ENCODE results near the gene RNF141. TPM values are rescaled to one million over a fixed set of nuclear protein-coding genes. Genes with fewer than 3 reads are reported as not detected.

RNF141 gene
- total RNA-seq, 1 experiment from 2014 or later, result 23.2 TPM

DNA sequence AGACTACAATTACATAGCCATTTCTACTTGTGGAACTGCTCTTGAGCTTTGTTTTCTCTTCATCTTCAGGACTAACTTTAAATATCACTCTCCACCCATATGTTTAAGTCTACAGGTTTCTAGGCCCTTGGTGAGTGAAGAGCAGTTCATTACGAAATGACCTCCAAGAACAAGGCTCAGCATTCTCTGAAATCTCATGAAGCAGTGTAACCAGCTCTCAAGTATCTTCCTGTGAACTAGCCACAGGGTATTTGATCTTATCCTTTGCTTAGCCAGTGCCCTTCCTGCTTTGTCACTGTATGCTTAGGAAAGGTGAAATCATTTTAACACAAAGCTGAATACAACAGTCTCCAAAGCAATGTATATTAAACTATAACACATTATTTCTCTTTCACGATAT is 47.9 kb upstream of the RNF141 start:
- H3K4me1 Mint-ChIP-seq, result peaks cover 4% of the 10 kb centered on the region; the same call in 1 of the 2 replicates
- ATAC-seq, result no peak
- ChIA-PET POLR2A (no interaction called here), CTCF (interaction anchor here (0.9 kb wide), 1 partner anchor 48 kb away, joined by 3 read pairs; the partner anchor contains the start of gene RNF141)
- H3K9me3 Mint-ChIP-seq, result no peaks in the 10 kb centered on the region
- TF ChIP-seq ELF4 (CRISPR knock-in tag; IDR thresholded peaks at IDR 0.05; ENCODE audit: low read depth), result no peak
- TF ChIP-seq NR3C1 (CRISPR knock-in tag; conservative IDR thresholded peaks at IDR 0.05; ENCODE audit: low read depth), result no peak
- TF ChIP-seq, protein P1, sequence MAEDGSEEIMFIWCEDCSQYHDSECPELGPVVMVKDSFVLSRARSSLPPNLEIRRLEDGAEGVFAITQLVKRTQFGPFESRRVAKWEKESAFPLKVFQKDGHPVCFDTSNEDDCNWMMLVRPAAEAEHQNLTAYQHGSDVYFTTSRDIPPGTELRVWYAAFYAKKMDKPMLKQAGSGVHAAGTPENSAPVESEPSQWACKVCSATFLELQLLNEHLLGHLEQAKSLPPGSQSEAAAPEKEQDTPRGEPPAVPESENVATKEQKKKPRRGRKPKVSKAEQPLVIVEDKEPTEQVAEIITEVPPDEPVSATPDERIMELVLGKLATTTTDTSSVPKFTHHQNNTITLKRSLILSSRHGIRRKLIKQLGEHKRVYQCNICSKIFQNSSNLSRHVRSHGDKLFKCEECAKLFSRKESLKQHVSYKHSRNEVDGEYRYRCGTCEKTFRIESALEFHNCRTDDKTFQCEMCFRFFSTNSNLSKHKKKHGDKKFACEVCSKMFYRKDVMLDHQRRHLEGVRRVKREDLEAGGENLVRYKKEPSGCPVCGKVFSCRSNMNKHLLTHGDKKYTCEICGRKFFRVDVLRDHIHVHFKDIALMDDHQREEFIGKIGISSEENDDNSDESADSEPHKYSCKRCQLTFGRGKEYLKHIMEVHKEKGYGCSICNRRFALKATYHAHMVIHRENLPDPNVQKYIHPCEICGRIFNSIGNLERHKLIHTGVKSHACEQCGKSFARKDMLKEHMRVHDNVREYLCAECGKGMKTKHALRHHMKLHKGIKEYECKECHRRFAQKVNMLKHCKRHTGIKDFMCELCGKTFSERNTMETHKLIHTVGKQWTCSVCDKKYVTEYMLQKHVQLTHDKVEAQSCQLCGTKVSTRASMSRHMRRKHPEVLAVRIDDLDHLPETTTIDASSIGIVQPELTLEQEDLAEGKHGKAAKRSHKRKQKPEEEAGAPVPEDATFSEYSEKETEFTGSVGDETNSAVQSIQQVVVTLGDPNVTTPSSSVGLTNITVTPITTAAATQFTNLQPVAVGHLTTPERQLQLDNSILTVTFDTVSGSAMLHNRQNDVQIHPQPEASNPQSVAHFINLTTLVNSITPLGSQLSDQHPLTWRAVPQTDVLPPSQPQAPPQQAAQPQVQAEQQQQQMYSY (CRISPR knock-in tag; IDR thresholded peaks at IDR 0.05), result no peak
- TF ChIP-seq, protein P2, sequence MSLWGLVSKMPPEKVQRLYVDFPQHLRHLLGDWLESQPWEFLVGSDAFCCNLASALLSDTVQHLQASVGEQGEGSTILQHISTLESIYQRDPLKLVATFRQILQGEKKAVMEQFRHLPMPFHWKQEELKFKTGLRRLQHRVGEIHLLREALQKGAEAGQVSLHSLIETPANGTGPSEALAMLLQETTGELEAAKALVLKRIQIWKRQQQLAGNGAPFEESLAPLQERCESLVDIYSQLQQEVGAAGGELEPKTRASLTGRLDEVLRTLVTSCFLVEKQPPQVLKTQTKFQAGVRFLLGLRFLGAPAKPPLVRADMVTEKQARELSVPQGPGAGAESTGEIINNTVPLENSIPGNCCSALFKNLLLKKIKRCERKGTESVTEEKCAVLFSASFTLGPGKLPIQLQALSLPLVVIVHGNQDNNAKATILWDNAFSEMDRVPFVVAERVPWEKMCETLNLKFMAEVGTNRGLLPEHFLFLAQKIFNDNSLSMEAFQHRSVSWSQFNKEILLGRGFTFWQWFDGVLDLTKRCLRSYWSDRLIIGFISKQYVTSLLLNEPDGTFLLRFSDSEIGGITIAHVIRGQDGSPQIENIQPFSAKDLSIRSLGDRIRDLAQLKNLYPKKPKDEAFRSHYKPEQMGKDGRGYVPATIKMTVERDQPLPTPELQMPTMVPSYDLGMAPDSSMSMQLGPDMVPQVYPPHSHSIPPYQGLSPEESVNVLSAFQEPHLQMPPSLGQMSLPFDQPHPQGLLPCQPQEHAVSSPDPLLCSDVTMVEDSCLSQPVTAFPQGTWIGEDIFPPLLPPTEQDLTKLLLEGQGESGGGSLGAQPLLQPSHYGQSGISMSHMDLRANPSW (CRISPR knock-in tag; conservative IDR thresholded peaks at IDR 0.05; ENCODE audit: low read depth), result no peak
- TF ChIP-seq MXD4 (CRISPR knock-in tag; IDR thresholded peaks at IDR 0.05; ENCODE audit: borderline replicate concordance), result no peak
- TF ChIP-seq, protein P3, sequence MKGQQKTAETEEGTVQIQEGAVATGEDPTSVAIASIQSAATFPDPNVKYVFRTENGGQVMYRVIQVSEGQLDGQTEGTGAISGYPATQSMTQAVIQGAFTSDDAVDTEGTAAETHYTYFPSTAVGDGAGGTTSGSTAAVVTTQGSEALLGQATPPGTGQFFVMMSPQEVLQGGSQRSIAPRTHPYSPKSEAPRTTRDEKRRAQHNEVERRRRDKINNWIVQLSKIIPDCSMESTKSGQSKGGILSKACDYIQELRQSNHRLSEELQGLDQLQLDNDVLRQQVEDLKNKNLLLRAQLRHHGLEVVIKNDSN (CRISPR knock-in tag; IDR thresholded peaks at IDR 0.05), result no peak
- no peak for TF ChIP-seq RELA (CRISPR knock-in tag; IDR thresholded peaks at IDR 0.05; ENCODE audit: borderline replicate concordance)
- TF ChIP-seq, protein P4, sequence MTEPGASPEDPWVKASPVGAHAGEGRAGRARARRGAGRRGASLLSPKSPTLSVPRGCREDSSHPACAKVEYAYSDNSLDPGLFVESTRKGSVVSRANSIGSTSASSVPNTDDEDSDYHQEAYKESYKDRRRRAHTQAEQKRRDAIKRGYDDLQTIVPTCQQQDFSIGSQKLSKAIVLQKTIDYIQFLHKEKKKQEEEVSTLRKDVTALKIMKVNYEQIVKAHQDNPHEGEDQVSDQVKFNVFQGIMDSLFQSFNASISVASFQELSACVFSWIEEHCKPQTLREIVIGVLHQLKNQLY (CRISPR knock-in tag; IDR thresholded peaks at IDR 0.05), result no peak
- H3K27ac Mint-ChIP-seq, result no peak overlapping the region
- no peaks in the 10 kb centered on the region for H3K36me3 Mint-ChIP-seq
- H3K27me3 Mint-ChIP-seq (ENCODE audit: low read depth), result no peaks in the 10 kb centered on the region
- DNase-seq (ENCODE audit: low spot score), result no peak
- no peak overlapping the region for H3K4me3 Mint-ChIP-seq

DNA sequence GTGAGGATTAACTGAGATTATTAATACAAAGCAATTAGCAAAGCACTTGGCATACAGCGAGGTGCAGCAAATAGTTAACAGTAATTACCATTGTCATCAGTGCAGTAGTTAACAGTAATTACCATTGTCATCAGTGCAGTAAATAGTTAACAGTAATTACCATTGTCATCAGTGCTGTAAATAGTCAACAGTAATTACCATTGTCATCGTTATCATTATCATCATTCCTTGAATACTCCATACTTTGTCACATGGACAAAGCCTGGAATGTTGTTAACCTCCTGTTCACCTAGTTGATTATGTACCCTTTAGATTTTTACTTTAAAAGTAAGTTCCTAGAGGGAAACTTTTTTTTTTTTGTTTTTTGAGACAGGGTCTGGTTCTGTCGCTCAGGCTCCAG is 47.0 kb upstream of the RNF141 start:
- no peak for ATAC-seq
- ChIA-PET POLR2A (no interaction called here), CTCF (interaction anchor here (0.9 kb wide), 1 partner anchor 47 kb away, joined by 3 read pairs; the partner anchor contains the start of gene RNF141)
- Mint-ChIP-seq H3K9me3 (no peaks in the 10 kb centered on the region), H3K27ac (no peak overlapping the region), H3K36me3 (no peaks in the 10 kb centered on the region), H3K27me3 (ENCODE audit: low read depth) (no peaks in the 10 kb centered on the region), H3K4me1 (peaks cover 4% of the 10 kb centered on the region; the same call in 1 of the 2 replicates), H3K4me3 (no peak overlapping the region)
- TF ChIP-seq SMAD3 (CRISPR knock-in tag; IDR thresholded peaks at IDR 0.05; ENCODE audit: borderline replicate concordance) (no peak), NR3C1 (CRISPR knock-in tag; conservative IDR thresholded peaks at IDR 0.05; ENCODE audit: low read depth) (no peak)
- DNase-seq (ENCODE audit: low spot score), result no peak

DNA sequence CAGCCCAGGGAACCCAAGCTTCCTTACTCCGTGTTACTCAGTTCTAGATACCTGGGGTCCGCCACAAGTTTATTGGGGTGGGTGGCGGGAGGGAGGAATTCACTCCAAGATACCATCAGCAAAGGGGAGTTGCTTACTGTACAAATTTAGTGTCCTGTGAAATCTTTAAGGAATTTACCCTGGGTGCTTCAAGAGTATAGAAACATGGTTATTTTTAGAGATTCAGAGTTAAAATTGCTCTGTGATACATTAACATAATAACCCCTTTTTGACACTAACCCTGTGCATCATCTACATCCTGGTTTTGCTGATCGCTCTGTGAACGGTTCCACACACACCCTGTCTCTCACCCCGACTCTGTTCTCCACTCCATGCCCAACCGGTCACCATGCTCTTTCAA is 46.4 kb upstream of the RNF141 start:
- DNase-seq (ENCODE audit: low spot score) (no peak), ATAC-seq (no peak)
- Mint-ChIP-seq H3K9me3 (no peaks in the 10 kb centered on the region), H3K27me3 (ENCODE audit: low read depth) (no peaks in the 10 kb centered on the region), H3K4me3 (no peak overlapping the region), H3K27ac (no peak overlapping the region), H3K36me3 (no peaks in the 10 kb centered on the region), H3K4me1 (peaks cover 4% of the 10 kb centered on the region; the same call in 1 of the 2 replicates)
- CTCF ChIA-PET, result interaction anchor here (1.1 kb wide), 1 partner anchor 150 kb away, joined by 4 read pairs; no protein-coding TSS in a partner anchor
- POLR2A ChIA-PET, result no interaction called here
- TF ChIP-seq EMX1 (CRISPR knock-in tag; IDR thresholded peaks at IDR 0.05), result no peak
- TF ChIP-seq, protein P4 (CRISPR knock-in tag; IDR thresholded peaks at IDR 0.05), result no peak
- TF ChIP-seq NR1H2 (CRISPR knock-in tag; IDR thresholded peaks at IDR 0.05), result no peak
- TF ChIP-seq, protein P5, sequence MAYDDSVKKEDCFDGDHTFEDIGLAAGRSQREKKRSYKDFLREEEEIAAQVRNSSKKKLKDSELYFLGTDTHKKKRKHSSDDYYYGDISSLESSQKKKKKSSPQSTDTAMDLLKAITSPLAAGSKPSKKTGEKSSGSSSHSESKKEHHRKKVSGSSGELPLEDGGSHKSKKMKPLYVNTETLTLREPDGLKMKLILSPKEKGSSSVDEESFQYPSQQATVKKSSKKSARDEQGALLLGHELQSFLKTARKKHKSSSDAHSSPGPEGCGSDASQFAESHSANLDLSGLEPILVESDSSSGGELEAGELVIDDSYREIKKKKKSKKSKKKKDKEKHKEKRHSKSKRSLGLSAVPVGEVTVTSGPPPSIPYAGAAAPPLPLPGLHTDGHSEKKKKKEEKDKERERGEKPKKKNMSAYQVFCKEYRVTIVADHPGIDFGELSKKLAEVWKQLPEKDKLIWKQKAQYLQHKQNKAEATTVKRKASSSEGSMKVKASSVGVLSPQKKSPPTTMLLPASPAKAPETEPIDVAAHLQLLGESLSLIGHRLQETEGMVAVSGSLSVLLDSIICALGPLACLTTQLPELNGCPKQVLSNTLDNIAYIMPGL (CRISPR knock-in tag; IDR thresholded peaks at IDR 0.05), result no peak
- TF ChIP-seq, protein P6, sequence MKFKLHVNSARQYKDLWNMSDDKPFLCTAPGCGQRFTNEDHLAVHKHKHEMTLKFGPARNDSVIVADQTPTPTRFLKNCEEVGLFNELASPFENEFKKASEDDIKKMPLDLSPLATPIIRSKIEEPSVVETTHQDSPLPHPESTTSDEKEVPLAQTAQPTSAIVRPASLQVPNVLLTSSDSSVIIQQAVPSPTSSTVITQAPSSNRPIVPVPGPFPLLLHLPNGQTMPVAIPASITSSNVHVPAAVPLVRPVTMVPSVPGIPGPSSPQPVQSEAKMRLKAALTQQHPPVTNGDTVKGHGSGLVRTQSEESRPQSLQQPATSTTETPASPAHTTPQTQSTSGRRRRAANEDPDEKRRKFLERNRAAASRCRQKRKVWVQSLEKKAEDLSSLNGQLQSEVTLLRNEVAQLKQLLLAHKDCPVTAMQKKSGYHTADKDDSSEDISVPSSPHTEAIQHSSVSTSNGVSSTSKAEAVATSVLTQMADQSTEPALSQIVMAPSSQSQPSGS (CRISPR knock-in tag; IDR thresholded peaks at IDR 0.05; ENCODE audit: borderline replicate concordance, low read depth), result no peak
- TF ChIP-seq, protein P7, sequence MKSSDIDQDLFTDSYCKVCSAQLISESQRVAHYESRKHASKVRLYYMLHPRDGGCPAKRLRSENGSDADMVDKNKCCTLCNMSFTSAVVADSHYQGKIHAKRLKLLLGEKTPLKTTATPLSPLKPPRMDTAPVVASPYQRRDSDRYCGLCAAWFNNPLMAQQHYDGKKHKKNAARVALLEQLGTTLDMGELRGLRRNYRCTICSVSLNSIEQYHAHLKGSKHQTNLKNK (CRISPR knock-in tag; IDR thresholded peaks at IDR 0.05), result no peak
- TF ChIP-seq FOXJ3 (CRISPR knock-in tag; IDR thresholded peaks at IDR 0.05; ENCODE audit: borderline replicate concordance), result no peak
- no peak for TF ChIP-seq GTF2I (CRISPR knock-in tag; conservative IDR thresholded peaks at IDR 0.05)
- TF ChIP-seq ZNF396 (CRISPR knock-in tag; IDR thresholded peaks at IDR 0.05; ENCODE audit: borderline replicate concordance), result no peak
- no peak for TF ChIP-seq NFYB (CRISPR knock-in tag; conservative IDR thresholded peaks at IDR 0.05; ENCODE audit: low read depth)

Measured in WTC11 (cell line).